CD14-positive monocyte (primary cell): ENCODE results near the gene NQO2. TPM values are rescaled to one million over a fixed set of nuclear protein-coding genes. Genes with fewer than 3 reads are reported as not detected.

Source experiments
- DNase-seq, 3 donors: peaks; one replicate each; pipeline ENCODE4 v3.0.0-alpha.2; 2011 to 2022
- H2AFZ ChIP-seq: 2 replicates; pipeline ENCODE4 v1.6.0; 2012; ENCODE audit warnings: mild to moderate bottlenecking, low read depth, low read length, inconsistent platforms; ENCODE audit not compliant: insufficient read depth, poor library complexity, severe bottlenecking
- H3K27ac ChIP-seq, 2 donors: 1 replicate in 1 of 2; 2 replicates in 1 of 2; pipeline ENCODE4 v1.5.1; 2012 to 2013; ENCODE audit warnings: low read length in 2 of 2, control low read depth in 1 of 2, inconsistent platforms in 1 of 2, low read depth in 1 of 2, mild to moderate bottlenecking in 1 of 2
- H3K27me3 ChIP-seq, 2 donors: one replicate each; pipeline versions ENCODE4 v1.6.0 to v1.6.1; 2011 to 2013; ENCODE audit warnings: low read length in 2 of 2; ENCODE audit not compliant: control insufficient read depth in 2 of 2, insufficient read depth in 2 of 2
- H3K36me3 ChIP-seq, 2 donors: replicated peaks in 1 of 2; 1 replicate in 1 of 2; 2 replicates in 1 of 2; pipeline versions ENCODE4 v1.5.1 to v1.6.1; 2012 to 2013; ENCODE audit warnings: low read length in 2 of 2, control low read depth in 1 of 2, inconsistent platforms in 1 of 2, mild to moderate bottlenecking in 1 of 2; ENCODE audit not compliant: insufficient read depth in 2 of 2, control insufficient read depth in 1 of 2
- H3K4me1 ChIP-seq, 2 donors: 1 replicate in 1 of 2; 2 replicates in 1 of 2; pipeline versions ENCODE4 v1.5.1 to v1.6.1; 2012 to 2013; ENCODE audit warnings: low read length in 2 of 2, control low read depth in 1 of 2, inconsistent platforms in 1 of 2, mild to moderate bottlenecking in 1 of 2, moderate library complexity in 1 of 2; ENCODE audit not compliant: insufficient read depth in 2 of 2, control insufficient read depth in 1 of 2
- H3K4me2 ChIP-seq: replicated peaks from 2 replicates; pipeline ENCODE3; 2012; ENCODE audit warnings: low read length, moderate library complexity, mild to moderate bottlenecking; ENCODE audit not compliant: poor library complexity, severe bottlenecking; ENCODE audit errors: extremely low read depth
- H3K4me3 ChIP-seq, 3 experiments: fragments of 200-600 bp in 1 of 3; sonication (generic) in 1 of 3; replicated peaks in 1 of 3; 1 replicate in 2 of 3; 2 replicates in 1 of 3; pipeline ENCODE4 v1.5.1; 2011 to 2013; ENCODE audit warnings: low read length in 3 of 3, mild to moderate bottlenecking in 3 of 3, control low read depth in 2 of 3, low read depth in 2 of 3, inconsistent platforms in 1 of 3, moderate library complexity in 1 of 3
- H3K79me2 ChIP-seq: 2 replicates; pipeline ENCODE4 v1.6.0; 2012; ENCODE audit warnings: mild to moderate bottlenecking, control low read depth, inconsistent platforms, low read length, moderate library complexity; ENCODE audit not compliant: insufficient read depth
- H3K9ac ChIP-seq: 2 replicates; pipeline ENCODE4 v1.6.0; 2017; ENCODE audit warnings: low read length, mild to moderate bottlenecking; ENCODE audit not compliant: insufficient read depth, poor library complexity, severe bottlenecking
- H3K9me3 ChIP-seq, 2 donors: replicated peaks in 1 of 2; 1 replicate in 1 of 2; 2 replicates in 1 of 2; pipeline versions ENCODE4 v1.5.1 to v1.6.1; 2012 to 2013; ENCODE audit warnings: low read length in 2 of 2, control low read depth in 1 of 2; ENCODE audit not compliant: control insufficient read depth in 1 of 2, insufficient read depth in 1 of 2
- H4K20me1 ChIP-seq: 2 replicates; pipeline ENCODE4 v1.6.0; 2012; ENCODE audit warnings: mild to moderate bottlenecking, low read length, control low read depth, moderate library complexity; ENCODE audit not compliant: insufficient read depth
- H3K27ac Mint-ChIP-seq, 7 donors: one replicate each; pipeline ENCODE4 v1.8.0; 2020; ENCODE audit warnings: mild to moderate bottlenecking in 7 of 7, mixed read lengths in 7 of 7, moderate library complexity in 6 of 7, inconsistent platforms in 2 of 7
- H3K27me3 Mint-ChIP-seq, 3 donors: one replicate each; pipeline ENCODE4 v1.8.0; 2021 to 2022; ENCODE audit warnings: low read depth in 3 of 3, mild to moderate bottlenecking in 3 of 3, mixed read lengths in 3 of 3, moderate library complexity in 3 of 3, inconsistent platforms in 1 of 3
- H3K36me3 Mint-ChIP-seq, 2 donors: one replicate each; pipeline ENCODE4 v1.8.0; 2020; ENCODE audit warnings: mixed read lengths in 2 of 2, inconsistent platforms in 1 of 2, mild to moderate bottlenecking in 1 of 2
- H3K4me1 Mint-ChIP-seq: one replicate; pipeline ENCODE4 v1.8.0; 2020; ENCODE audit warnings: mild to moderate bottlenecking, mixed read lengths
- H3K4me3 Mint-ChIP-seq, 2 donors: one replicate each; pipeline ENCODE4 v1.8.0; 2020; ENCODE audit warnings: mild to moderate bottlenecking in 2 of 2, mixed read lengths in 2 of 2, moderate library complexity in 1 of 2
- H3K9me3 Mint-ChIP-seq, 7 donors: one replicate each; pipeline ENCODE4 v1.8.0; 2020 to 2022; ENCODE audit warnings: mixed read lengths in 7 of 7, mild to moderate bottlenecking in 6 of 7, moderate library complexity in 6 of 7, inconsistent platforms in 2 of 7
- CTCF ChIP-seq: fragments of 200-600 bp; IDR thresholded peaks from one replicate; pipeline ENCODE4 v1.8.0; 2022; ENCODE audit warnings: antibody characterized with exemption, mild to moderate bottlenecking
- WGBS: methylation state at CpG from one replicate; pipeline ENCODE4 v1.1.5; 2013; ENCODE audit warnings: missing lambda C conversion rate; ENCODE audit not compliant: insufficient coverage; 5-methylcytosine and 5-hydroxymethylcytosine counted together
- intact Hi-C, 2 donors: fragments of 100-400 bp; cut with micrococcal nuclease; formaldehyde crosslinking; loops; one replicate each; pipeline versions ENCODE4 v1.15.0 to v1.15.1; 2023
- polyA plus RNA-seq, 3 donors: library from polyadenylated mRNA; depleted of rRNA in 1 of 3; unstranded in 2 of 3; stranded (reverse) in 1 of 3; fragments of 300-500 nt in 2 of 3; fragments of >200 nt in 1 of 3; fragmentation: Illumina TruSeq in 2 of 3; gene quantifications; 1 replicate in 2 of 3; 2 replicates in 1 of 3; pipeline ENCODE4 v1.2.3, GENCODE V29; 2012 to 2021

Gene NQO2
- polyA plus RNA-seq, 3 donors = 30.0 to 281 (median 146) TPM

- H3K36me3 ChIP-seq = no peaks in the 10 kb centered on the region
- H3K9me3 ChIP-seq = no peaks in the 10 kb centered on the region
- H3K27ac Mint-ChIP-seq = no peak overlapping the region
- intact Hi-C loops = no loop called here
- H3K4me1 ChIP-seq = peaks cover 32% of the 10 kb centered on the region in 2 donors
- H2AFZ ChIP-seq = no peak overlapping the region
- H3K4me3 ChIP-seq = no peak overlapping the region
- peaks cover 0 to 1% (median 0%) of the 10 kb centered on the region in 3 donors for H3K27me3 Mint-ChIP-seq
- no peaks in the 10 kb centered on the region for H3K27me3 ChIP-seq
- no peak for DNase-seq
- H3K4me2 ChIP-seq = no peak overlapping the region
- no peak overlapping the region for H3K4me3 Mint-ChIP-seq
- H3K79me2 ChIP-seq = no peaks in the 10 kb centered on the region
- H3K9ac ChIP-seq = no peak overlapping the region
- no CpG with 5 or more reads among the region's 3 CpGs for WGBS
- H3K36me3 Mint-ChIP-seq = no peaks in the 10 kb centered on the region
- H3K27ac ChIP-seq = no peak overlapping the region
- H4K20me1 ChIP-seq = no peaks in the 10 kb centered on the region
- H3K9me3 Mint-ChIP-seq = no peaks in the 10 kb centered on the region
- peaks cover 37% of the 10 kb centered on the region for H3K4me1 Mint-ChIP-seq
- TF ChIP-seq CTCF = no peak
These were observed 21.7 kb upstream of the NQO2 start for GRCh38 chr6:2977799-2978590.

GRCh38 chr6:2978923-2979322 lies 20.8 kb upstream of the NQO2 start:
- no peaks in the 10 kb centered on the region for H3K79me2 ChIP-seq
- no peak overlapping the region for H3K9ac ChIP-seq
- H3K4me1 Mint-ChIP-seq = peaks cover 41% of the 10 kb centered on the region
- H3K9me3 ChIP-seq = no peaks in the 10 kb centered on the region
- peaks cover 34 to 36% of the 10 kb centered on the region in 2 donors for H3K4me1 ChIP-seq
- WGBS = 100% methylated on average over 2 of the region's 4 CpGs
- H3K36me3 ChIP-seq = no peaks in the 10 kb centered on the region
- H3K9me3 Mint-ChIP-seq = no peaks in the 10 kb centered on the region
- H3K27me3 ChIP-seq = no peaks in the 10 kb centered on the region
- no peak for TF ChIP-seq CTCF
- H3K27ac Mint-ChIP-seq = no peak overlapping the region
- H3K27me3 Mint-ChIP-seq = no peaks in the 10 kb centered on the region
- H3K4me3 Mint-ChIP-seq = no peak overlapping the region
- H2AFZ ChIP-seq = no peak overlapping the region
- H3K4me3 ChIP-seq = no peak overlapping the region
- no peak overlapping the region for H3K4me2 ChIP-seq
- no peaks in the 10 kb centered on the region for H4K20me1 ChIP-seq
- no peak for DNase-seq
- no peak overlapping the region for H3K27ac ChIP-seq
- H3K36me3 Mint-ChIP-seq = no peaks in the 10 kb centered on the region
- intact Hi-C loops = no loop called here
